ENCODE measurements around the gene NOL8. TPM values are rescaled to one million over a fixed set of nuclear protein-coding genes. Genes with fewer than 3 reads are reported as not detected.

NOL8 gene
- total RNA-seq, 1 experiment from 2014 or later: 32.2 TPM

DNA sequence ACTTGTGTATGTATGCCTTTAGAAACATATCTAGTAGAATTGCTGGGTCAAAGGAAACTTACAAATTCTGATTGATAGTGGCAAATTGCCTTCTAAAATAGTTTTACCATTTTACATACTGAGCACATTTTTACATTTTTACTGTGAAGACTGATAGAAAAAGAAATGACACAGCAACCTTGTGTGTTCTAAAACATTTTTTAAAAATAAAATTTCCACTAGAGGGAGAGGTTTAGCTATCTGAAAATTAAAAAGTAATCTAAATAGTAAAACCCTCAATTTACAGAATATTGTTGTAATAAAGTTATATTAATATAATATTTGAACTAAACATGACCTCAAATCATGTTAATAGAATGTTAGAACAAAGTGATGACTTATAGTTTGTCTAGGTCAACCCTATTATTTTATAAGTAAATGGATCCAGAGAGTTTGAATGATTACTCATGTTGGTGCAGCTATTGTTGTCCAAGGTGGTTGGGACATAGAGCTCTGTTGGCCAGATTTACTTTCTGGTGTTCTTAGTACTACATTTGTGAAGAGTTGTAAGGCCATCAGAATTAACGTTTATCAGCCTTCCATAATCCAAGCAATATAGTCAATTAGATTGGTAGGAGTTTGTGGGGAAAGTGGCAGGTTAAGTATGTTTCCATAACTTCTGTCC, 17.8 kb upstream of the NOL8 start (continued):
- TF ChIP-seq MAX (CRISPR knock-in tag; IDR thresholded peaks at IDR 0.05) (no peak), KAT7 (CRISPR knock-in tag; IDR thresholded peaks at IDR 0.05; ENCODE audit: borderline replicate concordance) (no peak)

- Mint-ChIP-seq H3K4me3 (no peak overlapping the region), H3K4me1 (peaks cover 4% of the 10 kb centered on the region; the same call in 1 of the 2 replicates), H3K36me3 (peaks cover 50% of the 10 kb centered on the region), H3K27ac (no peak overlapping the region), H3K9me3 (peaks cover 28% of the 10 kb centered on the region), H3K27me3 (ENCODE audit: low read depth) (no peaks in the 10 kb centered on the region)
- ATAC-seq (no peak), DNase-seq (ENCODE audit: low spot score) (no peak)
- no peak for TF ChIP-seq NR3C1 (CRISPR knock-in tag; conservative IDR thresholded peaks at IDR 0.05; ENCODE audit: low read depth)
- TF ChIP-seq, protein P1, sequence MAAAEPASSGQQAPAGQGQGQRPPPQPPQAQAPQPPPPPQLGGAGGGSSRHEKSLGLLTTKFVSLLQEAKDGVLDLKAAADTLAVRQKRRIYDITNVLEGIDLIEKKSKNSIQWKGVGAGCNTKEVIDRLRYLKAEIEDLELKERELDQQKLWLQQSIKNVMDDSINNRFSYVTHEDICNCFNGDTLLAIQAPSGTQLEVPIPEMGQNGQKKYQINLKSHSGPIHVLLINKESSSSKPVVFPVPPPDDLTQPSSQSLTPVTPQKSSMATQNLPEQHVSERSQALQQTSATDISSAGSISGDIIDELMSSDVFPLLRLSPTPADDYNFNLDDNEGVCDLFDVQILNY (CRISPR knock-in tag; IDR thresholded peaks at IDR 0.05): no peak
- no peak for TF ChIP-seq MLX (CRISPR knock-in tag; IDR thresholded peaks at IDR 0.05)
- TF ChIP-seq ATF2 (CRISPR knock-in tag; IDR thresholded peaks at IDR 0.05; ENCODE audit: borderline replicate concordance, low read depth): no peak
- no peak for TF ChIP-seq ESRRA (CRISPR knock-in tag; IDR thresholded peaks at IDR 0.05; ENCODE audit: borderline replicate concordance)
- no peak for TF ChIP-seq TEAD4 (CRISPR knock-in tag; IDR thresholded peaks at IDR 0.05)
- TF ChIP-seq EMX1 (CRISPR knock-in tag; IDR thresholded peaks at IDR 0.05): no peak
- no peak for TF ChIP-seq TP53 (CRISPR knock-in tag; IDR thresholded peaks at IDR 0.05)
- TF ChIP-seq, protein P2, sequence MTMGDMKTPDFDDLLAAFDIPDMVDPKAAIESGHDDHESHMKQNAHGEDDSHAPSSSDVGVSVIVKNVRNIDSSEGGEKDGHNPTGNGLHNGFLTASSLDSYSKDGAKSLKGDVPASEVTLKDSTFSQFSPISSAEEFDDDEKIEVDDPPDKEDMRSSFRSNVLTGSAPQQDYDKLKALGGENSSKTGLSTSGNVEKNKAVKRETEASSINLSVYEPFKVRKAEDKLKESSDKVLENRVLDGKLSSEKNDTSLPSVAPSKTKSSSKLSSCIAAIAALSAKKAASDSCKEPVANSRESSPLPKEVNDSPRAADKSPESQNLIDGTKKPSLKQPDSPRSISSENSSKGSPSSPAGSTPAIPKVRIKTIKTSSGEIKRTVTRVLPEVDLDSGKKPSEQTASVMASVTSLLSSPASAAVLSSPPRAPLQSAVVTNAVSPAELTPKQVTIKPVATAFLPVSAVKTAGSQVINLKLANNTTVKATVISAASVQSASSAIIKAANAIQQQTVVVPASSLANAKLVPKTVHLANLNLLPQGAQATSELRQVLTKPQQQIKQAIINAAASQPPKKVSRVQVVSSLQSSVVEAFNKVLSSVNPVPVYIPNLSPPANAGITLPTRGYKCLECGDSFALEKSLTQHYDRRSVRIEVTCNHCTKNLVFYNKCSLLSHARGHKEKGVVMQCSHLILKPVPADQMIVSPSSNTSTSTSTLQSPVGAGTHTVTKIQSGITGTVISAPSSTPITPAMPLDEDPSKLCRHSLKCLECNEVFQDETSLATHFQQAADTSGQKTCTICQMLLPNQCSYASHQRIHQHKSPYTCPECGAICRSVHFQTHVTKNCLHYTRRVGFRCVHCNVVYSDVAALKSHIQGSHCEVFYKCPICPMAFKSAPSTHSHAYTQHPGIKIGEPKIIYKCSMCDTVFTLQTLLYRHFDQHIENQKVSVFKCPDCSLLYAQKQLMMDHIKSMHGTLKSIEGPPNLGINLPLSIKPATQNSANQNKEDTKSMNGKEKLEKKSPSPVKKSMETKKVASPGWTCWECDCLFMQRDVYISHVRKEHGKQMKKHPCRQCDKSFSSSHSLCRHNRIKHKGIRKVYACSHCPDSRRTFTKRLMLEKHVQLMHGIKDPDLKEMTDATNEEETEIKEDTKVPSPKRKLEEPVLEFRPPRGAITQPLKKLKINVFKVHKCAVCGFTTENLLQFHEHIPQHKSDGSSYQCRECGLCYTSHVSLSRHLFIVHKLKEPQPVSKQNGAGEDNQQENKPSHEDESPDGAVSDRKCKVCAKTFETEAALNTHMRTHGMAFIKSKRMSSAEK (CRISPR knock-in tag; IDR thresholded peaks at IDR 0.05; ENCODE audit: borderline replicate concordance): no peak
- CTCF ChIA-PET: no interaction called here
- POLR2A ChIA-PET: no interaction called here
Measured at GRCh38 chr9:92341578-92341977, 16.4 kb upstream of the NOL8 start.

DNA sequence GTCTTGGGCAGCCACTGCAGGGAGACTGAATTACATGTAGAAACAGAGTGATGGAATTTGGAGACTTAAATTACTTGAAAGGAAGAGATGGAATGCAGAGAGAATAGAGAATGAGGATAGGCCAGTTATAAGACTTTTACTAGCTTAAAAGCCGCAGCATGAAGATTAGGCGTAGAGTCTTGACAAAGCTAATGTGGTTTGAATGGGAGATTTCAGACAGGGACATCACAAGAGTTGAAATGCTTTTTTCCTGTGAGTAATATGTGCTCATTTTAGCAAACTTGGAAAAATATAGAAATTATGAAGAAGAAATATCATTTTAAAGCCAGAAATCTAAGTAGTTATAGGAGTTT, 8.1 kb upstream of the NOL8 start:
- Mint-ChIP-seq H3K27me3 (ENCODE audit: low read depth) (no peaks in the 10 kb centered on the region), H3K27ac (no peak overlapping the region), H3K4me3 (no peak overlapping the region), H3K4me1 (no peaks in the 10 kb centered on the region), H3K36me3 (peaks cover 8% of the 10 kb centered on the region), H3K9me3 (no peaks in the 10 kb centered on the region)
- ATAC-seq (no peak), DNase-seq (ENCODE audit: low spot score) (no peak)
- ChIA-PET CTCF (interaction anchor here (0.9 to 1.3 kb wide), 2 partner anchors 169 to 199 kb away, joined by 3 read pairs; no protein-coding TSS in a partner anchor), POLR2A (no interaction called here)
- TF ChIP-seq OVOL2 (CRISPR knock-in tag; IDR thresholded peaks at IDR 0.05; ENCODE audit: borderline replicate concordance) (no peak), FOXJ3 (CRISPR knock-in tag; IDR thresholded peaks at IDR 0.05; ENCODE audit: borderline replicate concordance) (no peak), NFE2L1 (CRISPR knock-in tag; IDR thresholded peaks at IDR 0.05) (no peak), CREM (CRISPR knock-in tag; IDR thresholded peaks at IDR 0.05) (no peak), ZNF671 (CRISPR knock-in tag; IDR thresholded peaks at IDR 0.05) (no peak), ZNF425 (CRISPR knock-in tag; conservative IDR thresholded peaks at IDR 0.05) (no peak), USF1 (CRISPR knock-in tag; IDR thresholded peaks at IDR 0.05) (no peak), GTF2I (CRISPR knock-in tag; conservative IDR thresholded peaks at IDR 0.05) (no peak), AR (CRISPR knock-in tag; IDR thresholded peaks at IDR 0.05) (no peak)
